Ovary (tissue), 3 donors: ENCODE measurements around the gene SCYL1.

Source experiments
- CTCF ChIP-seq, 3 donors: fragments of 450-650 bp in 2 of 3; fragments of 200-600 bp in 1 of 3; IDR thresholded peaks; one replicate each; pipeline versions ENCODE4 v1.5.1 to v1.8.0; 2016 to 2022; ENCODE audit warnings: antibody characterized with exemption in 3 of 3, mild to moderate bottlenecking in 1 of 3
- POLR2A ChIP-seq: fragments of 450-650 bp; IDR thresholded peaks from one replicate; pipeline ENCODE4 v1.6.1; 2017; ENCODE audit warnings: antibody characterized with exemption, mild to moderate bottlenecking, moderate library complexity
- donor health status: DM: no; HTN: no; CAD: no.

- no peak for TF ChIP-seq CTCF (IDR thresholded peaks at IDR 0.05)
- no peak for TF ChIP-seq POLR2A
Measured at GRCh38 chr11:65538232-65538914, 13.5 kb downstream of the SCYL1 start.
